Esophagus squamous epithelium (tissue), 5 donors: ENCODE data around the gene RAB11FIP5. TPM values are rescaled to one million over a fixed set of nuclear protein-coding genes. Genes with fewer than 3 reads are reported as not detected.

Experiments
- DNase-seq: peaks from one replicate; lab custom pipeline; 2025; lab: John Stamatoyannopoulos, UW
- H3K27ac ChIP-seq, 4 donors: fragments of 200-600 bp; sonication (generic); one replicate each; pipeline ENCODE4 v1.5.1; 2016 to 2019; ENCODE audit warnings: mild to moderate bottlenecking in 1 of 4
- H3K27me3 ChIP-seq, 4 donors: fragments of 200-600 bp; sonication (generic); 1 replicate in 3 of 4; 2 replicates in 1 of 4; pipeline versions ENCODE4 v1.5.1 to v1.6.0; 2017 to 2021; ENCODE audit warnings: antibody characterized with exemption in 1 of 4
- H3K36me3 ChIP-seq, 3 donors: fragments of 200-600 bp; sonication (generic); one replicate each; pipeline ENCODE4 v1.5.1; 2016 to 2019
- H3K4me1 ChIP-seq, 3 donors: fragments of 200-600 bp; sonication (generic); one replicate each; pipeline ENCODE4 v1.5.1; 2017 to 2019
- H3K4me3 ChIP-seq, 4 donors: fragments of 200-600 bp; sonication (generic); 1 replicate in 3 of 4; 2 replicates in 1 of 4; pipeline ENCODE4 v1.5.1; 2016 to 2019; ENCODE audit warnings: mild to moderate bottlenecking in 2 of 4, moderate library complexity in 1 of 4
- H3K9me3 ChIP-seq, 3 donors: fragments of 200-600 bp; sonication (generic); one replicate each; pipeline ENCODE4 v1.5.1; 2016 to 2019
- CTCF ChIP-seq, 6 experiments: fragments of 450-650 bp in 4 of 6; fragments of 200-600 bp in 2 of 6; sonication (generic) in 2 of 6; IDR thresholded peaks; one replicate each; pipeline ENCODE4 v1.5.1; 2016 to 2019; ENCODE audit warnings: antibody characterized with exemption in 6 of 6, mild to moderate bottlenecking in 4 of 6, moderate library complexity in 4 of 6
- POLR2A ChIP-seq, 4 donors: fragments of 450-650 bp; IDR thresholded peaks; one replicate each; pipeline ENCODE4 v1.6.1; 2017; ENCODE audit warnings: antibody characterized with exemption in 4 of 4, mild to moderate bottlenecking in 4 of 4, moderate library complexity in 3 of 4
- WGBS, 2 donors: methylation state at CpG; one replicate each; pipeline ENCODE4 v1.1.5; 2018; 5-methylcytosine and 5-hydroxymethylcytosine counted together
- intact Hi-C: fragments of 100-400 bp; cut with DNase I; formaldehyde crosslinking; loops from one replicate; pipeline ENCODE4 v1.15.0; 2022
- total RNA-seq, 4 donors: library from RNA; depleted of rRNA; stranded (reverse); fragments of >200 nt; gene quantifications; one replicate each; pipeline ENCODE4 v1.1.0, GENCODE V29; 2016
- donor health status: DM: yes; HTN: yes; CAD: no.

The RAB11FIP5 gene
- total RNA-seq, 4 donors from 2014 or later, result 12.2 to 19.6 (median 16.6) TPM

GRCh38 chr2:73135236-73135635 is 22.5 kb upstream of the RAB11FIP5 start:
- intact Hi-C loops, result no loop called here
- Histone ChIP-seq H3K9me3 (no peaks in the 10 kb centered on the region), H3K4me1 (no peaks in the 10 kb centered on the region), H3K4me3 (no peak overlapping the region), H3K36me3 (no peaks in the 10 kb centered on the region), H3K27me3 (peaks cover 0 to 4% (median 0%) of the 10 kb centered on the region in 4 donors), H3K27ac (no peak overlapping the region)
- WGBS, 2 donors, result 69 to 72% methylated on average over 2 of the region's 2 CpGs
- no peak for DNase-seq
- TF ChIP-seq POLR2A (IDR thresholded peaks at IDR 0.05) (no peak), CTCF (IDR thresholded peaks at IDR 0.05) (no peak)

- Histone ChIP-seq H3K4me3 (no peak overlapping the region), H3K36me3 (no peaks in the 10 kb centered on the region), H3K27me3 (peaks cover 0 to 7% (median 0%) of the 10 kb centered on the region in 4 donors), H3K4me1 (no peaks in the 10 kb centered on the region), H3K27ac (no peak overlapping the region), H3K9me3 (no peaks in the 10 kb centered on the region)
- TF ChIP-seq POLR2A (IDR thresholded peaks at IDR 0.05), result no peak
- TF ChIP-seq CTCF (IDR thresholded peaks at IDR 0.05), result no peak
- intact Hi-C loops, result no loop called here
- 66 to 71% methylated on average over 4 of the region's 4 CpGs for WGBS, 2 donors
- DNase-seq, result no peak
Observed at GRCh38 chr2:73134471-73134870, 21.7 kb upstream of the RAB11FIP5 start.

GRCh38 chr2:73133566-73134197 is 20.9 kb upstream of the RAB11FIP5 start:
- Histone ChIP-seq H3K36me3 (no peaks in the 10 kb centered on the region), H3K27ac (no peak overlapping the region), H3K27me3 (peaks cover 0 to 14% (median 0%) of the 10 kb centered on the region in 4 donors), H3K4me1 (no peaks in the 10 kb centered on the region), H3K4me3 (no peak overlapping the region), H3K9me3 (no peaks in the 10 kb centered on the region)
- WGBS, 2 donors, result 36 to 49% methylated on average over 2 of the region's 4 CpGs
- no peak for DNase-seq
- intact Hi-C loops, result no loop called here
- TF ChIP-seq POLR2A (IDR thresholded peaks at IDR 0.05) (no peak), CTCF (IDR thresholded peaks at IDR 0.05) (no peak)

GRCh38 chr2:73131807-73132206 is 19.1 kb upstream of the RAB11FIP5 start:
- no peak overlapping the region for H3K4me3 ChIP-seq
- 77 to 89% methylated on average over 3 of the region's 3 CpGs for WGBS, 2 donors
- no peak overlapping the region for H3K27ac ChIP-seq
- H3K27me3 ChIP-seq, result peaks cover 0 to 16% (median 0%) of the 10 kb centered on the region in 4 donors
- H3K9me3 ChIP-seq, result no peaks in the 10 kb centered on the region
- H3K4me1 ChIP-seq, result no peaks in the 10 kb centered on the region
- no peaks in the 10 kb centered on the region for H3K36me3 ChIP-seq
- intact Hi-C loops, result no loop called here
- DNase-seq, result no peak
- TF ChIP-seq POLR2A (IDR thresholded peaks at IDR 0.05) (no peak), CTCF (IDR thresholded peaks at IDR 0.05) (no peak)

GRCh38 chr2:73130790-73131189 is 18.0 kb upstream of the RAB11FIP5 start:
- no peaks in the 10 kb centered on the region for H3K9me3 ChIP-seq
- no peak for TF ChIP-seq CTCF (IDR thresholded peaks at IDR 0.05)
- TF ChIP-seq POLR2A (IDR thresholded peaks at IDR 0.05), result no peak
- intact Hi-C loops, result no loop called here
- no peak overlapping the region for H3K4me3 ChIP-seq
- no peaks in the 10 kb centered on the region for H3K4me1 ChIP-seq
- no peak for DNase-seq
- WGBS, 2 donors, result 63 to 67% methylated on average over 4 to 5 of the region's 5 CpGs
- H3K27ac ChIP-seq, result no peak overlapping the region
- H3K36me3 ChIP-seq, result no peaks in the 10 kb centered on the region
- peaks cover 0 to 14% (median 0%) of the 10 kb centered on the region in 4 donors for H3K27me3 ChIP-seq
